Stimulated activated CD8-positive, alpha-beta memory T cell treated with anti-CD3 and anti-CD28 coated beads, Interleukin-2, amount 100 ng/mL, for 1 hour (primary cell): ENCODE data around the gene CMIP.

Experiments used
- DNase-seq, 2 donors: peaks; one replicate each; pipeline ENCODE4 v3.0.0-alpha.2; 2020; ENCODE audit warnings: low read depth in 2 of 2

CMIP gene

DNA sequence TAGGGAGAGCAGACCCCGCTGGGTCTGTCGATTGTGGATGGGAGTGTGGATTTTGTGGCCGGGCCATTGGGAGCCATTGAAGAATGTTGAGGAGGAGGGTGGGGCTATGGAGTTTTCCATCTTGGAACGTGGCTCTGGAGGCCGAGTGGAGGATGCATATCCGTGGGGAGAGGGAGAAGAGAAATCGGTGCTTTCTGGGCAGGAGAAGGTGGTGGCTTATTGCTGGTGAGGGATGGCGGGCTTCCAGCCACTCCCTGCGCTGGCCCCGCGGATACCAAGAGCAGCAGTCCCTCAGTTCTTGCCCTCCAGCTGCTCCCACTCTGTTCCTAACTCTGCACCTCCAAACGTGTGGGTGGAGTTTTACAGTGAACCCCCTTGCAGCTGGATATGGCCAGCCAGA is 162.4 kb downstream of the CMIP start:
- DNase-seq: no peak

DNA sequence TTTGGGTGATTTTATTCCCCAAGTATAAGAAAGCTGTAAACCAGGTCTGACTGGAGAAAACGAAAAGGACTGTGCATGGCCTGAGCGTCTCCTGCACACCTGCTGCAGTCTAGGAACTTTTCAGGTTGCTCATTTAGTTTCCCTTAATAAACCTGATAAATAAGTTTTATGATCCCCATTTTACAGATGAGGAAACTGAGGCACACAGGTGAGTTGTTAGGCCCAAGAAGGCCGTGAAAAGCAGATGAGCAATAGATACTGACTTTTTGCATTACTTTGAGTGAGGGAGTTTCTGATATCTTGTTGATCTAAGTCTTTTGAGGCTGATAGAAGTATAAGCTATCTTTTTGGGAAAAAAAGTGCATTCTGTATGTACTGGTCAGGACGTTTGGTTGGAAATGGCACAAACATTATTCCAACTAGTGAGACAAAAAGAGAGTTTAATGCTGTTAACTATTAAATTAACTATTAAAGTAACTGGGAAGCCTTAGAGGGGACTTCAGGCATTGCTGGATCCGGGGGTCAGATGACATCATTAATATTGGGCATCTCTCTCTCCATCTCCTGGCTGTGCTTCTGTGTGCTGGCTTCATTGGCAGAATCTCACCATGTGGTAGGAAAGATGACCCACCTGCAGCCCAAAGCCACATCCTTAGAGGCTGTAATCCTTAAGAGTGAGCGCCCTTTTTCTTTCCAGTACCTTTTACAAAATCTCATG is 163.4 kb downstream of the CMIP start:
- no peak for DNase-seq

DNA sequence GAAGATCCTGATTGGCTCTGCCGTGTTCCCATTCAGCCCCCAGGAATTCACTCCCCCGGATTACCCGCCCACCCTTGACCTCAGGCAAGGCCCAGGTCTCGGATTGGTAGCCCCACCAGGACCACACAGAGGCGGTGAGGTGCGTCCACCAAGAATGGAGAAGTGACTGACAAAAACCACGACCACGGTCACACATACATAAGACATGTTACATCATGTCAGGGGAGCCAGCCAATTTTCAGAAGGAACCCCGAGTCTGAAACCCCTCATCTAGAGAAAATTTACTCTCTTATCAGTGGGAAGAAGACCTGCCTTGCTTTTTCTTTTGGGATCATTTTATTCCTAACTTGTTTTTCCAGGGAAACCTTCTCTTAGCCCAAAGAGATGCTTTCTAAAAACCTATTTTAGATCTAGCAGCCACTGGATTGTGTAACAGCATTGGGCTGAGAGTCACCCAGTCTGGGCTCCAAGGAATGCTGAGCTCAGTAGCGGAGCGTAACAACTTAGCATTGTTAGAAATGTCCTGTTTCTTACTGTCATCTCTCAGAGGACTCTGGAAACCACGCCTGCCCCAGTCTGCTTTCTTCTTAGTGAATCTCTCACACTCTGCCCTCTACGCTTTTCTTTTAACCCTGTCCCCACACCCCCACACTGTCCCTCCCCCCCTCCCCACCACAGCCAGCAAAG is 164.1 kb downstream of the CMIP start:
- no peak for DNase-seq

DNA sequence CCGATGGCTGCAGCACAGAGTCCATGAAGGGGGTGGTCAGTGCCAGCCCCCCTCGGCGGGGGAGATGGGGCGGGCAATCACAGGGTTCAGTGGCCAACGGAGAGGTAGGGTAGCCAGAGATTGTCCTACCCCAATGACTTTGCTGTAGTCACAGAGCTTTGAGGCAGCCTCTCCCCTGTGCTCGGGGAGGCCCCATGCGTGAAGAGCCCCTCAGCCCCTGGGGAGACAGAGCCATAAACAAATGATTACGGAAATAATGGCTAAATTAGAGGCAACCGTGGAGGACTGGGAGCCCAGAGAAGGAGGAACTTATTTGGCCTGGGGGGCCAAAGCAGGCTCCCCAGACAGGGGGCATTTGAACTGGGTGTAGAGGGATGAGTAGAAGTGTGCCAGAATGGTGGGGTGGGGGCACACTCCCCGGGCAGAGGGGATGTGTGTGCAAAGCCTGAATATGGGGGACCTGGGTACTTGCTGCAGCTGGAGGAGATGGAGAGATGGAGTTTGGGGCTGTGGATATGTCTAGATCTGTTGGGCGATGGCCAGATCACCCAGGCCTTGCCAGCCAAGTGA is 164.8 kb downstream of the CMIP start:
- no peak for DNase-seq

GRCh38 chr16:81610144-81610842 is 165.7 kb downstream of the CMIP start:
- DNase-seq: no peak

DNA sequence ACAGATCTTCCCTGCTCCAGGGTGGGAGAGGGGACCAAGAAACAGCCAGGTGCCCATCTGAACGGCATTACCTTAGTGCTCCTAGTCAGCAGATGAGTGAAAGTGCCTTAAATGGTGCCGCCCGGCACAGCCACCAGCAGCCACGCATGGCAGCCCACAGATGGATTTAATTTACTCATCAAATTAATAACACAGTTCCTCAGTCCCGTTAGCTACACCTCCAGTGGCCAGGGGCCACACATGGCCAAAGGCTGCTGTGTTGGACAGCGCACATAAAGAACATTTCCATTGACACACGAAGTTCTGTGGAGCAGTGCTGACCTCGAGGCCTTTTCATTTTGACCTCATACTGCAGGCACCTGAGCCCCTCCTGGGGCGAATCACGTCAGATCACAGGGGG is 166.3 kb downstream of the CMIP start:
- no peak for DNase-seq

GRCh38 chr16:81611721-81612120 is 167.1 kb downstream of the CMIP start:
- DNase-seq: no peak

DNA sequence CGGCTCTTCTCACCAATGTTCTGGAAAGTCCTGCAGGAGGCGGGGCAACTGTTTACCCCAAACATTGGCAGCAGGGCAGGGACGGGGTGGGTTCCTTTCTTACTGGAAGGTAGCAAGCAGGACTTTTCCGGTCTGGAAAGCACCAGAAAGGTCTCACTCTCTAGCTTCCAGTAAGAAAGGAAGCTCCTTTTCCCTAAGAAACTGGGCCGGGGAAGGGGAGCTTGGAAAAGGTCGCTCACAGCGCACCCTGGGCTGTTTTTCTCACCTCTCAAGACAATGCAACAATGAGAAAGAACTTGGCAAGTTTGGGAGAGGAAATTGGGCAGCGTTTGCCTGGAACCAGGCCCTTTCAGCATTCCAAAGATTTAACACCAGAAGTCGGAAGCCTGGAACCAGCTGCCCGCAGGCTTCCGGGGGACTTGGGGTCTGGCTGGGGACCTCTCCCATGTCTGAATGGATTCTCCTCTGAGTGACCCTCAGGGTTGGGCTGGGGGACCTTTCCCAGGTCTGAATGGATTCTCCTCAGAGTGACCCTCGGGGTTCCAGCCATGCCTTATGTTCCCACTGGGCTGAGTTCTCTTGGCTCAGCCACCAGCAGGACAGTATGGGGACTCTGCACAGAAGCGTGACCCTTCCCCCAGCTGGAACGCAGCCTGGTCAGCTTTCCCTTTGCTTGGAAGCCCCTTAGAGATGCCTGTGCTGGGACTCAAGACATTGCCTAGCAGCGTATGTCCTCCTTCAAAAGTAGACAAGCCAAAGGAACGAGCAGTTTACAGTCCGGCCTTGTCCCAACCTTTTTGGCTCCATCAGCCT is 167.9 kb downstream of the CMIP start:
- no peak for DNase-seq

GRCh38 chr16:81614171-81614570 is 169.6 kb downstream of the CMIP start:
- DNase-seq: no peak

DNA sequence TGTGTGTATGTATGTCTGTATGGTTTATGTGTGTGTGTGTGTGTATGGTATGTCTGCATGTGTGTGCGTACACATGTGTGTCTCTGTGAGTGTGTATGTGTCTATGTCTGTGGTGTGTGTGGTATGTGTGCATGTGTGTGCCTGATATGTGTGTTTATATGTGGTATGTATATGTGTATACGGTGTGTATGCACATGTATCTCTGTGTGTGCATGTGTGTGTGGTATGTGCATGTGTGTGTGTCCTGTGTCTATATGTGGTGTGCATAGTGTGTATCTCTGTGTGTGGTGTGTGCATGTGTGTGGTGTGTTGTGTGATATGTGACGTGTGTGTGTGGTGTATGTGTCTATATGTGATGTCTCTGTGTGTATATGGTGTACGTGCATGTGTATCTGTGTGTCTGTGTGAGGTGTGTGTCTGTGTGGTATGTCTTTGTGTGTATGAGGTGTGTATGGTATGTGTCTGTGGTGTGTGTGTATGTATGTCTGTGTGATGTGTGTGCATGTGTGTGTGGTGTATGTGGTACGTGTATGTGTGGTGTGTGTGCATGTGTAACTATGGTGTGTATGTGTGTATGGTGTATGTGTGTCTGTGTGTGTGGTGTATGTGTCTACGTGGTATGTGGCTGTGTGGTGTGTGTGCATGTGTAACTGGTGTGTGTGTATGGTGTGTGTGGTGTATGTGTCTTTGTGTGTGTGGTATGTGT is 170.2 kb downstream of the CMIP start:
- DNase-seq: no peak

DNA sequence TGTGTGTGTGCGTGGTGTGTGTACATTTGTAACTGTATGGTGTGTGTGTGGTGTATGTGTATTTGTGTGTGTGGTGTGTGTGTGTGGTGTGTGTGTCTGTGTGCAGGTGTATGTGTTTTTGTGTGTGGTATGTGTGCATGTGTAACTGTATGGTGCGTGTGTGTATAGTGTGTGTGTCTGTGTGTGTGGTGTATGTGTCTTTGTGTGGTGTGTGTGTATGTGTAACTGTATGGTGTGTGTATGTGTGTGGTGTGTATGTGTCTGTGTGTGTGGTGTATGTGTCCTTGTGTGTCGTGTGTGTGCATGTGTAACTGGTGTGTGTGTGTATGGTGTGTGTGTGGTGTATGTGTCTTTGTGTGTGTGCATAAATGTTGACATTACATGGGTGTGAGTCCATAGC is 170.8 kb downstream of the CMIP start:
- no peak for DNase-seq

DNA sequence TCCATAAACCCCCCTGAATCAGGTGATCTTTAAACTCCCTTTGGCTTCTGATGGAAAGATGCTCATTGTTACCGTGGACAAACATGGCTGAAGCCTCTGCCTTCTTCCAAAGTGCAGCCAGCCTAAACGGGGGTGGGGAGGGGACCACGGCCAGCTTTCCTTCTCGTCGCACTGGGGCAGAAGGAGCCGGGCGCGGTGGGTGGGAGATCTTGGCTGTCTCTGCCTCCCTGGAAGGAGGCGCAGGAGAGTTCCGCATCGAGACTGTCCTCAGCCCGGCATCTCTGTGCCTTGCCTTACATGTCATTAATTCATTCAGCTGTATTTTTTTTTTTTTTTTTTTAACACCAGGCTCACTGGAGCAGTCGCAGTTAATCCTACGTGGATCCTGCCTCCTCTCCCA is 171.2 kb downstream of the CMIP start:
- no peak for DNase-seq

DNA sequence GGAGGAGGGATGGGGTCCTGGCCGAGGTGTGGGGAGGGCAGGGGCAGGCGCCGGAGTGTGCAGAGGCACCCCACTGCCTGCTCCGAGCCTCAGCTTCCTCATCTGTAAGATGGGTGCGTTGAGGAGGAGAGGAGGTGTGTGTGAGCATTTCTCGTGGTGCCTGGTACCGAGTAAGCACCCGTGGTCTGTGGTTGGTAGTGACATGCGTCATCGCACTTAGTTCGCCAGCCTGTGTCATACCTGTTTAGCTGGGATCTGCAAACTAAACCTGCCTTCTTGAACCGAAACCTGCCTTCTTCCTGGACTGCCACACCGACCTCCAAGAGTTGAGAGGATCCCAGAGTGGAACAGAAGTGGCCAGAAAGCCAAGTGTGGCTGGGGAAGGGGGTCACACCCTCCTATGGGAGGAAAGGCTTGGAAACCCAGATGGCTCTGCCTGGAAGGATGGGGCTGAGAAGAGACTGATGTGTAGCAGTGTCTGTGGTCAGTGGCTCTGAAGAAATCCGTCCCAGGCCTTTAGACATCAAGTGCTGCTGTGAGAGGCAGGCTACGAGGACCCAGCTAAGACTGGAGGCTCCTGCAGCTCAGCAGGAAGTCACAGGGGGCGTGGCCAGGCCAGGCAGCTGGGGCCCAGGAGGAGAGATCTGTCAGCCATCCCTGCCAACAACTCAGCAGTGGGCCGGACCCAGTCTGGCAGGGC is 171.9 kb downstream of the CMIP start:
- DNase-seq: peak; percentile 34 to 52

DNA sequence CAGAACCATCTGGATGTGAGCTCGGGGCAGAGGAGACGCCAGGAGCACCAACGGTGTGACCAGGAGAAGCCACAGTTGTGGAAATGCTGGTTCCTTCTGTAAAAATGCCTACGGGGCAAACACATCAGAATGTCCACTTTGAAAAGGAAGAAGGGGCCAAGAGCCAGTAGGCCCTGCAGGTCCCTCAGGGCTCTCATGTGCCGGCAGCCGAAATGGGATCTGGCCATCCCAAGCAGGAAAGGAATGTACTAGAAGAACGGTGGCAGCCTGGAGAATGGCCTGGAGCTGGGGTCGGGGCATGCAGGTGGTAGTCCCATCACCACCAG is 172.4 kb downstream of the CMIP start:
- DNase-seq: no peak

DNA sequence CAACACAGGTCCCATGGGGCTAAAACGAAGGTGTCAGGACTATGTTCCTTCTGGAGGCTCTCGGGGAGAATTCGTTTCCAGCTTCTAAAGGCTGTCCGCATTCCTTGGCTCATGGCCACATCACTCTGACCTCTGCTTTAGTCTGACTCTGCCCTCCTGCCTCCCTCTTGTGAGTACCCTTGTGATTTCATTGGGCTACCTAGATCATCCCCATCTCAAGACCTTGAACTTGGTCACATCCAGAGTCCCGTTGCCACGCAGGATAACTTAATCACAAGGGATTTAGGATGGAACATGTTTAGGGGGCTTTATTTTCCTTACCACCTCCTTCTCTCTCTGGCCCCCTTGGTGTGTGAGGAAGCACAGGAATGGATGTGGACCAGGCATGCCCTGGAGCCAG is 173.6 kb downstream of the CMIP start:
- DNase-seq: no peak

DNA sequence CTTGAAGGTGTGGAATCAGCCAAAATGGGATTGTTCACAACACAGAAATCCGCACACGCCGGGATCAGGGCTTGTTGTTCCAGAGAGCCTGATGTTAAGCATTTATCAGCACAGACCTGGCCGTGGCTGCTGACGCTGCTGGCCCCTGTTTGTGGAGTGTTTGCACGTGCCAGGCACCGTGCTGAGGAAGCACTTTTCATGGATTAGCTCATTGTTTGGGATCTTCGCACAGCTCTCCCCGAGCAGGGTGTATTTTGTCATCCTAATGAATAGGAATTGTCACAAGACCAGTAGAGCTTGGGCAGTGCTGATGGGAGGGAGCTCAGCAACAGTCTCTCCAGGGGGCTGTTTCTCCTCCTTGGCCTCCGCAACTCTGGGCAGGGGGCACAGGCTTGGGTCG is 174.1 kb downstream of the CMIP start:
- DNase-seq: no peak

DNA sequence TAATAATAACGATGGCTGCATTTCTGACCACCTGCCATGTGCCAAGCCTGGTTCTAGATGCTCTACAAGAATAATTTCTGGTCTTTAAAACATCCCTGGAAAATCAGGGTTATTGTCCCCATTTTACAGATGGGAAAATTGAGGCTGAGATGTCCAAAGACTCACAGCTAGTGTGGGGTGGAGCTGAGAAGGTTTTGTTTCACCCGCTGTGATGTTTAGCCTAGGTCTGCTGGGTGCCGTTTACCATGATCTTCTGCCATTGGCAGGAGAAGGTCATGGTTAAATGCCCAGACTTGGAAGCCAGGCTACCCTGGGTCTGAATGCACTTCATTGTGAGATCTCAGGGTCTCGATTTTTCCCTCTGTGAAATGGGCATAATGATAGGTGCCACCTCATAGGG is 175.4 kb downstream of the CMIP start:
- no peak for DNase-seq

DNA sequence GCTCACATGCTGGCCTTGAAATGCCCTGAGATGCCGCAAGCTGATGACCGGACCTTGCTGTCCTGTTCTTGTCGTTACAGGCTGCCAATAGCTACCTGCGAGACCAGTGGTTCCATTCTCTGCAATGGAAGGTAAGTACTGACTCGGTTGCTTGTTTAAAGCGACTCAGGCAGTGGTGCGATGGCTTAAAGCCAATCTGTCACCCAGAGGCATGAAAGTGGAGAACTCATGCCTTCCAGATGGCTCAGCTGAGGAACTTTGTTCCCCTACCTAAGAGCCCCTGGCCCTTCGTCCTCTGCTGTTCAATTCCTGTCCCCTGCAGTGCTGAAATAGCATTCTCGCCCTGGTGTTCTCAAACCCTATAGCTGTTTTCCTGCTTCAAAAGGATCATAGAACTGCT is 176.2 kb downstream of the CMIP start:
- DNase-seq: no peak

DNA sequence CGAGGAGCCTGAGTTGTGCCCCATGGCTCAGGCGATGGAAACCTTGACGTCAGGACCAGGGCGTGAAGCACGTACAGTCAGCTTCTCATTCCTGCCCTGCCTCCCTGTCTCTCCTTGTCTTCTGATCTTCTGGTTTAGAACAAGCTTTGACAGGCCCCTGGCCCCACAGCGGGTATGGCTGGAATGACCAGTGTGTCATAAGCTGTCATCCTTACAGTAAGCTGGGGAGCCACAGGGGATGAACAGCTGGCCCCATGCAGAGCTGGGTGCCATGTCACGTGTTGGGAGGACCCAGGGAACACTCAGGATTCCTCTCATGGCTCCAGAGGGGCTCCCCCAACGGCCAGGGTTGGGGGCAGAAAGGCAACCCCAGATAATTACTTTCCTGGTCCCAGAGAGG is 176.9 kb downstream of the CMIP start:
- no peak for DNase-seq

DNA sequence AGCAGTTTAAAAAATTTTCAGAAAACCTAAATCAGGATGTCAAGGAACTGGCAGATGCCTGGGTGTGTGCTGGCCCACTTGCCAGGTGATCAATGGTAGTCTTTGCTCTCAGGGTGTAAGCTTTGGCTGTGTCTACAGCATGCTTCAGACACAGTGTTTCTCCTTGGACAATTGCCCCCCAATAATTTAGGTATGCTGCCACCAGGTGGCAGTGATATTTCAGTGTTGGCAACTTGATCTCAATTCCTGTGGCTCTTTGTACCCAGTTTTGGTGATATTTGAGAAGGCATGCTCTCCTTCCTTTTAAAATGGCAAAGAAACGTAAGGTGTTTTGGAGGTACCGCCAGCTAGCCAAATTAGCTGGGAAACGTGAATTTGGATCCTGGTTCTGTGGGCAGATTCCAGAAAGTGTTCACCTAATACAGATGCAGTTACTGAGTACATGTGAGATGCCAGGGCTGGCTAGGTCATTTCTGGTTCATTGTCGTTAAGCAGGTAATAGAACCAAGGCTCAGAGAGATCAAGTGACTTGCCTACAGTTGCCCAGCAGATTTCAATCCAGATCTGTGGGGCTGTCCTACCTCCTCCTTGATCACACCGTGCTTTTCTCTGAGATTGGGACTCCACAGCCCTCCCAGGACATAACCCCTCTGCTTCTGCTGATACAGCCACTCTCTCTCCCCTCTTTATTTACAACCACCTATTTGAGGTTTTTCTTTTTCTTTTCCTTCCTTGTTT is 178.9 kb downstream of the CMIP start:
- peak; percentile 22 to 38 for DNase-seq
